H1 (cell line): ENCODE data around the gene TTC22. TPM values are rescaled to one million over a fixed set of nuclear protein-coding genes. Genes with fewer than 3 reads are reported as not detected.

ENCODE experiments used
- FOSL1 ChIP-seq: IDR thresholded peaks from 2 replicates; pipeline ENCODE4 v1.6.1; 2011; ENCODE audit warnings: mild to moderate bottlenecking, low read depth, low read length, moderate library complexity; ENCODE audit not compliant: insufficient read depth
- NANOG ChIP-seq: IDR thresholded peaks from 2 replicates; pipeline ENCODE4 v1.6.1; 2011; ENCODE audit warnings: low read length, low read depth, mild to moderate bottlenecking, inconsistent platforms; ENCODE audit not compliant: insufficient read depth, poor library complexity, severe bottlenecking
- RFX5 ChIP-seq: IDR thresholded peaks from 2 replicates; pipeline ENCODE4 v1.6.1; 2011; ENCODE audit warnings: low read depth, low read length, improper control_type of control experiment, borderline replicate concordance
- polyA plus RNA-seq, 7 experiments: library from polyadenylated mRNA; depleted of rRNA in 3 of 7; stranded (reverse) in 5 of 7; unstranded in 2 of 7; fragments of >200 nt in 5 of 7; fragments of 200-250 nt in 2 of 7; gene quantifications; 1 replicate in 5 of 7; 2 replicates in 1 of 7; 4 replicates in 1 of 7; pipeline versions ENCODE4 v1.2.1 to v1.2.3, GENCODE V29; 2011 to 2013; ENCODE audit warnings: missing spikeins in 2 of 7, mixed read lengths in 2 of 7
- total RNA-seq: library from RNA; stranded (reverse); fragmentation: NEBNext Ultra II Directional; extraction: Animal tissue kit (Norgen Biotek cat#: 25700); gene quantifications from 2 replicates; pipeline ENCODE4 v1.2.1, GENCODE V29; 2021

Gene TTC22
- total and polyA plus RNA-seq, 2 of the 8 experiments (the other 6 are each of a cell fraction or from before 2014, with no cell fraction given) = 1.00 to 1.6 TPM

GRCh38 chr1:54842963-54843362 lies 41.8 kb upstream of the TTC22 start (continued):
- TF ChIP-seq NANOG (no peak), RFX5 (no peak), FOSL1 (no peak)
